HG03039 (cell line): Measurements from ENCODE around the gene C1orf167.
A peak's percentile ranks its signal among the peaks of the same experiment; 100 is the strongest.
"Not testable (repeated sequence)": the region's sequence is repeated elsewhere in the genome, so short reads cannot be mapped to it uniquely, and the experiment has no call there.

Experiments used
- ATAC-seq: cut with Tn5 transposase; IDR thresholded peaks from one replicate; pipeline ENCODE4 v1.9.1; 2021; ENCODE audit warnings: mild to moderate bottlenecking, moderate library complexity; ENCODE audit not compliant: unreplicated experiment

Gene C1orf167

DNA sequence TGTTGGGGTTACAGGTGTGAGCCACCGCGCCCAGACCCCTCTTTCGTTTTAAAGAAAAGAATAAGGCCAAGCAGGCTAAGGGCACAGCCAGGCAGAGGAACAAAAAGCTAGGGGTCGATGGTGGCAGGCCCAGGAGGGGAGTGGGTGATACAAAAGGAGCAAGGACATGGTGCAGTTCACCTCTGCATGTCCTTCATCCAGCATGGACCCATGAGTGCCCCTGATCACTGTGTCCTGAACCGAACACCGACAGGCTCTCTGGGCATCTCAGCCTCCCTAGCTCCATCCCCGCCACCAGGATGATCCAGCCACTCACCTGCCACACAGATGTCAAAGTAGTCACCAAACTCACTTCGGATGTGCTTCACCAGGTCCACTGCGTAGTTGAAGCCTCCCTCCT lies 37.9 kb downstream of the C1orf167 start:
- ATAC-seq = no peak

DNA sequence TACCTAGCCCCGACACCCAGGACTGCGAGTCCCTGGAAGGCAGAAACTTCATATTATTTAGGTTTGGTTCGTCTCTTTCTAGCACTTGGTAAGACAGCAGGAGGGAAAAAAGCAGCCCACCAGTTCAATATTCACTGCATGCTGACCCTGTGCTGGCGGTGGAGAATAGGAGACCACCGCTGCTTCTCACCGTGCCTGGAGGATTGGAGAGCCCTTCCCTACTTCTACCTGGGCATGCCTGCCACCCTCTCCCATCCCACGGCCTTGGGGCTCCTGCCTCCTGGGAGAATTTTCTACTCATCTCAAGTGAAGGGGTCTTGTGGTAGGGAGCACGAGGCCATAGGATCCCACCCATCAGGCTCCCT lies 38.4 kb downstream of the C1orf167 start:
- no peak for ATAC-seq

DNA sequence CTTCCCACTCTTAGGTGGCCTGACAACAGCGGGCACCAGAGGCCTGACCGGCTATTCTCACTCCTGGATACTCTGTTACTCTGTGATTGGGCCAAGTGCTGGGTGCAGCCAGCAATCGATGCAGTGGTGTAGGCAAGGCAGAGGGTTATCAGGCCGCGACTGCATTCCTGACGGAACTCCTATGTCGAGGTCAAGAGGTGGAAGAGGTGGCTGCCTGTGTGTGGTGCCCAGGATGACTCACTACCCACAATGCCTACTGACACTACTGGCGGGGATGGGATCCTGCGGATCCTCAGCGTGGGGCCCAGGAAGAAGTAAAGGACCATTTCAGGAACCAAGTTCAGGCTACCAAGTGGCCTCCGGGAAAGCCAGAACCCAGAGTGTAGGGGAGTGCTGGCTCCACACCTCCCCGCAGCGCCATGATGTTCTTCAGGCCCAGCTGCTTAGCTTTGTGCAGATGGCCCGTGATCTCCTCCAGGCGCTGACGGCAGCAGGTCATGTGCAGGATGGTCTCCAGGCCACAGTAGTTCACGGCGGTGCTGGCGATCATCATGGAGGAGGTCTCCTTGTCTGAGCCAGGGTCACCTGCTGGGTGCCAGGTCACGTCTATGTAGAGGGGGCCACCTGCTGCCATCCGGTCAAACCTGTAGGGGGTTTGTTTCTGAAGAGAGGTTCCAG lies 38.9 kb downstream of the C1orf167 start:
- no peak for ATAC-seq

DNA sequence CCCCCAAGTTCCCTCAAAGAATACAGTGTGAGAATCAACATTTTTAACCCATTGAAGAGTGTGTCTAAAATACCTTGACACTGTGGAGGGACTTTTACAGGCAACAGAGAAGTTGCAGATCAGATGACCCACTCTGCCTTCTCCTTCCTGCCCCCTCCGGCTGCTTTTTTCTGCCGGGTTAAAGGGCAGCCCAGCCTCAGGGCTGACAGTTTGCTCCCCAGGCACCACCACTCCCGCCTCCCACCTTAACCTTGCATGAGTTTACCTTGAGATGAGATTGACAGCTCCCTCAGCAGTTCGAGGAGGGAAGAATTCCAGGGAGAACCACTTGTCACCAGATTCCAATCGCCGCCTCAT lies 40.6 kb downstream of the C1orf167 start:
- no peak for ATAC-seq

DNA sequence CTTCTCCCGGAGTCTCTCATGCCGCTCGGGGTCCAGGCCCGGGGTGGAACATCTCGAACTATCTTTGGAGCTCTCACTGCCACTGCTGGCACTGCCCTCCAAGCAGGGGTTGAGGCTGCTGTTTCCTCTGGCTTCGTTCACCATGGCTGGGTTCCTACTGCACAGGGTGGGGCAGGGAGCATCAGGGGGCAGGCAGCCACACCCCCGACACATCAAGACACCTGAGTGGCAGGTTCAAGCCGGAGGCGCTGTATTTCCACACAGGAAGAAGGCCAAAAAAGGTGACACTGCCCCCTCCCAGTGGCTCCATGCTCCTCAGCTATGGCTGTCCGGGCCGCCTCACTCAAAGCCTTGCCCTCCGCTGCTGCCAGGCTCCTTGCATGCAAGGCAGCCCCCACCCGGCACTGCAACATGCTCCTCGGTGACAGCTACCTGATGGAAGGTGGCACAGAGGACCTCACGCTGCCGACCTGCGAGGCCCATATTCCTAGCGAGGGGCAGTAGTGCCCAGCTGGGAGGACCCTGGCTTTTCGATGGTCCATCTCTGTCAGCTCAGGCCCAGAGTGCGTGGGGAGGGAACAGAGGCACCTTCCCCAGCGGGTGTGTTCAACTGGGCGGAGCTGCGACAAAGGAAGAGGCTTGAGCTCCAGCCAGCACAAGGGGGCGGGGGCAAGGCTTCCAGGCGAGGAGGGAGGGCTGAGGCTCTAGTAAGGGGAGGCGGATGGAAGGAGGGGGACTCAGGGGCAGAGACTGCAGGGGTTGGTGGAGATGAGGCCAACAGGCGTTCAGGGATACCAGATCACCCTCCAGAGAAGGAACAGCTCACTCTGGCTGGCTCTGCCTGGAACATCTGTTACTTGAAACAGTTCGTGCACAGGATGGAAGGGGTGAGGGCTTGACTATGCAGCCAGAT lies 41.2 kb downstream of the C1orf167 start:
- no peak for ATAC-seq

DNA sequence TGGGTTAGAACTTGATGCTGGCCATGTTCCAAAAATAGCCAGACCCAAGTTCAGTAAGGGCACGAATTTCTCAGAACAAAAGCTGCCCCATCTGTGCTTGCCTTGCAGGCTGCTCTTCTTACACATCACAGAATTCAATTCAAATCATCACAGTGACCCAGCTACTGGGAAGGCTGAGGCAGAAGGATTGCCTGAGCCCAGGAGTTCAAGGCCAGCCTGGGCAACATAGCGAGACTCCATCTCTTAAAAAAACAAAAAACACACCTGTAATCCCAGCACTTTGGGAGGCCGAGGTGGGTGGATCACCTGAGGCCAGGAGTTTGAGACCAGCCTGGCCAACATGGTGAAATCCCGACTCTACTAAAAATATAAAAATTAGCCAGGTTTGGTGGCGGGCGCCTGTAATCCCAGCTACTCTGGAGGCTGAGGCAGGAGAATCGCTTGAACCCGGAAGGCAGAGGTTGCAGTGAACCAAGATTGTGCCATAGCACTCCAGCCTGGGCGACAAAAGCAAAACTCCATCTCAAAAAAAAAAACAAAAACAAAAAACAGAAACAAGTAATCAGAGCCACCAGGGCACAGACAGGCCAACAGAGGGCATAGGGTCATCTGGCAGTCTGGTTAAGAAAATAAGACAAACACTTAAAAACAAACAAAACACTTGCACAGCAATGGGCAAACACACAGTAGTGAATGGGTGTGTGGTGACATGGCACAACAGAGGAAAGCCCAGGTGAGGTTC lies 42.1 kb downstream of the C1orf167 start:
- not testable (repeated sequence) for ATAC-seq

DNA sequence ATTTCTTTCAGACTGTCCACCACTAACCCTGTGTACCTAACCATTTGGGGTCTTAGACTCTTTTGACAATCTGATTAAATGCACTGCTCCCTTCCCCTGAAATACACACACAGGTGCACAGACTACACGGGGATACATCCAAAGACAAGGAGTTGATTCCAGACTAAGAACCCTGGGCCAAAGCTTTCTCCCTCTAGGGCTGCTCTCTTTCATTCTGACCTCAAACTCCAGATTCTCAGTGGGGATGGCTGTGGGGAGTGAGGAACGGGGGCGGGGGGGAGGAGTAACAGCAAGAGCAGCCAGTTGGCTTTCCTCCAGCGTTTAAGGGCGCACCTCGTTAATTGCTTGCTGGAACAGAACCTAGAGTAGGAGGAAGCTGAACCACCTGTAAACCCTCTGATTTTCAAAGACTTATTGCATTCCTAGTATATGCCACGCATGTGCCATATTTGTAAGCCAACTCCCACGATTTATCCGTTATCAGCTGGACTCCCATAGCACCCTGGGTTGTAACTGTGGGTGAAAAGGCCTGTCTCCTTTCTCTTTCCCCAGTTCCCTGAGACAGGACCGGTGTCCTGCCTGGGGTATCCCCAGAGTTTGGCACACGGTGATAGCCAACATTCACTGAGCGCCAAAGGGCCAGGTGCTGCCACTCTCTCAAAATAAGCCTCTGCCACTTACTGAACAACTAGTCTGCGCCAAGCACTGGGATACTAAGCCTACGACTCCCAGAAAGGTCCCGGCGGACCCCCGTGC lies 42.9 kb downstream of the C1orf167 start:
- ATAC-seq = no peak

DNA sequence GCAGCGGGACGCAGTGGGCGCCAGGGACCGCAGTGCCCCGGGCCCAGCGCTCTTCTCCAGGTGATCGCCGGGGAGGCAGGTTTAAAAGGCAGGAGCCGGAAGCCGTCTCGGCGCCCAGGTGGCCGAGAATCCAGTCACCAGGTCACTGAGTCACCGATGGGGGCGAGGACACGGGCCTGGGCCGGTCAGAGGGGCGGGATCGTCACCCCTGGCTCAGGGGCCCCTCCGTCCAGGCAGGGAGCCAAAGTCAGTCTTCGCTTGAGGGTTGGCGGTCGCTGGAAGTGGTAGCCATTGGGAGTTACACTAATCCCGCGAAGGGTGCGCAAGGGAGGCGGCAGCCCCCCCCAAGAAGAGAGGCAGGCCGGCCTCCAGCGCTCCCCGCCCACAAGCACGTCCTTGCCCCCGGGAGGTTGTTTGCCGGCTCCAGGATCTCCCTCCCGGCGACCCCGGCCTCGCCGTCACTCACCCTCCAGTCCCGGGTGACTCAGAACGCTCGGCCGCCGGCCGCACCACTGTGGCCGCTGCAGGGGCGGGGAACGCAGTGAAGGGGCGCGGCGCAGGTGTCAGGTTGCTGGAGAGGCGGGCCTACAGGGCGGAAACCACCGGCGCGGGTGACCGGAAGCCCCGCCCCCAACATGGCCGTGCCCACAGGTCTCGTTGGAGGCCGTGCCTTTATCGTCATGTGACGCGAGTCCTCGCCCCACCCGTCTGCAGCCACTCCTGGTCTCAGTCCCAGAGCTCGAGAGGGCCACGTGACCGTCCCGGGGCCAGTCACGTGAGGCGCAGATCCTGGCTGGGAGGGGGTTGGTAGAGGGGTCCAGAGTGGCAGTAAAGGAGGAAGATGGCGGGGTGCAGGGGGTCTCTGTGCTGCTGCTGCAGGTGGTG lies 43.7 kb downstream of the C1orf167 start, which contains the start of the genes CLCN6 and MTHFR:
TSS of gene CLCN6 (plus strand) at position 770 of the 885 bp plus-strand sequence. CDS start at position 842, 72 bp downstream.
TSS of gene MTHFR (minus strand) at position 543 of the 885 bp plus-strand sequence. CDS start 2,848 bp downstream, outside the sequence.
- ATAC-seq = peak; percentile 85

DNA sequence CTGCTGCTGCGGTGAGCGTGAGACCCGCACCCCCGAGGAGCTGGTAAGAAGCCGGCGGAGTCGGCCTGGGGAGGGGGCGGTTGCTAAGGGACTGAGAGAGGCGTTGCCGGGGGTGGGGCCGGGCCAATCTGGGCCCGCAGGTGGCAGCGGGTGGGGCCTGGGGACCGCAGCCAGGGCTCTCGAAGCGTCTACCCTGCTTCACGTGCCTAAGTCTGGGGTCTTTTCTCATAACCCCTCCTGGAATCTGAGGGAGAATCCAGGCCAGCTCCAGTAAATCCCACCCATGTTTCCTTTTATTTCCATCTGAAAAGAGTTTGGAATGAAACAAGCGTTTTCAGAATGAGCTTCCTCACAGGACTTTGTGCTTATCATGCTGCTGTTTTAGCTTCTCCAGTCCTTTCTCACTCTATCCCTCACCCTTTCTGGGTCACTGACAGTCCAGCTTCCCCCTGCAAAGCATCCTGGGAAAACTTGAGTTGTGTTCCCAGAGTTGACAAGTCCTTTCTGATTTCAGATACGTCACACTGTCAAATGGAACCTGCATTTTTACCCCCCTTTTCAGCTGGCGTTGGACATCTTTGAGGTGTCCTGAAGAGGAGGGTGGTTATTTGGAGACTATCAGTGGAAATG lies 44.4 kb downstream of the C1orf167 start:
- peak; percentile 32 for ATAC-seq

DNA sequence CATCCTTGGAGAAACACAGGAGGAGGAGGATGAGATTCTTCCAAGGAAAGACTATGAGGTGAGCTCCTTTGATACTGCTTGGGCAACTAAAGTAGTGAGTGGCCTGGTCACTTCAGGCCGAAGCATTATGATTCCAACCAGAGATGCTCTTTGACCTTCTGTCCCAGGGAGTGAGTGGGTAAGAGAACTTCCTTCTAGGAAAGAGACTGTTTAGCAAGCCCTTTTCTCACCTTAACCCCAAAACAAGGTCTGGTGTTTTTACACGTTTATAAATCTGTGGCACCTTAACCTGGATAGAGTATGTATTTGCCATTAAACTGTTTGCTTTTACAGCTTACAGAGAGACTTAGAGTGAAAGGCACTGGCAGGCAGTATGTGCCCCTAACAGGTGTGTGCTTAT lies 45.1 kb downstream of the C1orf167 start:
- ATAC-seq = no peak

DNA sequence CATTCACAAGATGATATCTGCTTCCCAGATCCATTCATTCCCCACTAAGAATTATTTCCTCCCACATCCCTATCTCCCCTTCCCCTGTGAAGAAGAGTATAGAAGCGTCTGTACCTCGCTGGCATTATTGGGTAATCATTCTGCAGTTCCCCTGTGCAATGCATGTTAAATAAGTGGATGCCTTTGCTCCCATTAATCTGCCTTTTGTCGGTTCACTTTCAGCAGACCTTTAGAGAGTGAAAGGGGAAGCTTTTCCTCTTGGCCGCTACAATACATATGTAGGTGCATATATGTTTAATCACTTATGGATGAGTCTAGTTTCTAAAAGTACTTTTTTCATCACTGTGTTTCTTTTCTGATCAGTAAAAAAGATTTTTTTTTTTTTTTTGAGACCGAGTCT lies 51.0 kb downstream of the C1orf167 start:
- ATAC-seq = no peak

DNA sequence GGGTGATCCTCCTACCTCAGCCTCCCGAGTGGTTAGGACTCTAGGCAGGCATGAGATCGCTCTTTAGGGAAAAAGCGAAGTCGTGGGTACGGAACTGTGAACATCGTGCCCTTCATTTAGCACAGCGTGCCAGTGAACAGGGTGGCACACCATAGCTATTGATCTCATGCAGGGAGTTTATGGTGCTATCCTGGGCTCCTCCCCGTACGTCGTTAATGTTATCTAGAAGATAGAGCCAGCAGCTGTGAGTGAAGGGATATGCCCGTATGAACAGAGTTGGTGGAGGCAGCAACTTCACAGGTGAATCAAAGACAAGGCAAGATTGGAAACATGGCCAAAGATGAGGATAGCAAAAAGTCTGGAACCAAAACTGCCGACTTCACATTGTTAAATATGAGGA lies 55.2 kb downstream of the C1orf167 start:
- ATAC-seq = no peak

DNA sequence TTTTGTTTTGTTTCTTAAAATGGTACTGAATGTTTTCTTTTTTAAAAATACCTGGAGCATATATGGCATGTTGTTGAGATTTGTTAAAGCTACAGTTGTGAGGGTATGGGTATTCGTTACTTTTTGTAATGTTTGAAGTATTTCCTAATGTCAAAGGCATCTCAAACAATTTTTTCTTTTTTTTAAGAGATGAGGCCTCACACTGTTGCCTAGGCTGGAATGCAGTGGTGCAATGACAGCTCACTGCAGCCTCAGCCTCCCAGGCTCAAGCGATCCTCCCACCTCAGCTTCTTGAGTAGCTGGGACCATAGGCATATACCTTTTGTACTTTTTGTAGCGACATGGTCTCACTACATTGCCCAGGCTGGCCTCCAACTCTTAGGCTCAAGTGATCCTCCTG lies 60.1 kb downstream of the C1orf167 start:
- ATAC-seq = no peak

DNA sequence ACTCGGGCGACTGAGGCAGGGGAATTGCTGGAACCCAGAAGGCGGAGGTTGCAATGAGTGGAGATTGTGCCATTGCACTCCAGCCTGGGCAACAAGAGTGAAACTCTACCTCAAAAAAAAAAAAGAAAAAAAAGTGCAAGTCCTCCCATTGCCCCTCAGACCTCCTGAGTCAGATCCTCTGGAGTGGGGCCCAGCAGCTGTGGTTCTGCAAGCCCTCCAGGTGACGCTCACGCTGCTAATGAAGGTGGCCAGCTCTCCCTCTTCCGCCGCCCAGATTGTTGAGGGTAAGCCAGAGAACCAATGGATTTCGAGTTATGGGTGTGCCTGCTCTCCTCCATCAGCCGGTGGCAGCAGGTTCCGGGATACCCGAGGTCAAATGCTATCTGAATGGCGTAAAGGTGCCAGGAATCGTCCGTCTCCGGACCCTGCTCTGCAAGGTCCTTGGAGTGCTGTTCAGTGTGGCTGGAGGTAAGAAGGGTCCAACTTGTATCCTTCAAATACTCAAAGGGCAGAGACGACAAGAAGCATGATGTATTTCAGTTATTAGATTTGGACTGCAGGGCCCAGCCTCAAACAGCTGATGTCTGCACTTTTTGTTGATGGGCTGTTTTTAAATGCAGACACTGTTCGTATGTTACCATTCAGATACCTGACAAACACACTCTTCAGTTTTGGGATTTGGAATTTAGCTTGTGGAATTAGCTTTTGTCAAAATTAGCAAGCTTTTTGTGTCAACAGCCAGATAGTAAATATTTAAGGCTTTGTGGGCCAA lies 61.6 kb downstream of the C1orf167 start:
- ATAC-seq = no peak

DNA sequence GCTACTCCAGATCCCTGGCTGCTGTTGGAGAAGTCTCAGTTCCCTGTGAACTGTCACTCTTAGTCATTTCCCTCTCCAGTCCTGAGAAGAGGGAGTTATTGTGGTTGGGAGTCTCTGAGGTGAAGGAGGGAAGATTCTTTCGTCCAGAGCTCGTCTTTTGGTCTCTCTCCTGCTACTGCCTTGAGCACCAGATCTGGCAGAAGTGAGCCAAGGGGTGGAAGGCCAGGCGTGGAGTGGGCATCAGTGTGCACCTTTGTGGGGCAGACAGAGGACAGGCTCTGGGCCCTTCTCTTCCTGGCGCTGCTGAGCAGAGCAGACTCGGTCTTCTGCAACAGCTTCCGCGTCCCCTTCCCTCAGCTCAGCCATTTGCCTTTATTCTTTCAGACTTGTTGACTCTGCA lies 63.1 kb downstream of the C1orf167 start:
- ATAC-seq = no peak

DNA sequence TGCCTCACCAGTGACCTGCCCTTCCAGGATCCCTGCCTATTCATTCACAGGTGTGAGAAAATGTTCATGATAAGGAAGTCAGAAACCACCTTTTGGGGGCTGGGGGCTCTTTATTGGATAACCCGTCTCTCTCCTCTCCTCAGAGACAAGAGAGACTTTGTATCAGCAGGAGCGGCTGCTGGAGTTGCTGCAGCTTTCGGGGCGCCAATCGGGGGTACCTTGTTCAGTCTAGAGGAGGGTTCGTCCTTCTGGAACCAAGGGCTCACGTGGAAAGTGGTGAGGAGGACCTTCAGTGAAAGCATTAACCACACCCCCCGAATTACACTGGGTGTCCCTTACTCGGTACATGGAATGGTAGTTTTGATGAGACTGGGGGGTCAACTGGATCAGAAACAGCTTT lies 65.0 kb downstream of the C1orf167 start:
- ATAC-seq = no peak

DNA sequence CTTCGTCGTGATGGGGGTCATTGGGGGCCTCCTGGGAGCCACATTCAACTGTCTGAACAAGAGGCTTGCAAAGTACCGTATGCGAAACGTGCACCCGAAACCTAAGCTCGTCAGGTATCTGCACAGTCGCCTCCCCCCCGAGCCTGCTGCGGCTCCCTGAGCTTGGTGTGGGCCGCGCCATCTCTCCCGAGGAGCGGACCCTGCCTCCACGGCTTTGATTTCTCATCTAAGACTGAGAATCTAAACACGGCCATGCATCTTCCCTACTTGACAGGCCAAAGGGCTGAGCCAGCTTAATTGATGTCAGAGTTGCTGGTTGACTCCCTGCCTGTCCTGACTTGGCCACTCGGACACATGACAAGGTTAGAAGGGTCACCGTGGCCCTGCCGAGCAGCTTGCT lies 66.5 kb downstream of the C1orf167 start:
- ATAC-seq = no peak

DNA sequence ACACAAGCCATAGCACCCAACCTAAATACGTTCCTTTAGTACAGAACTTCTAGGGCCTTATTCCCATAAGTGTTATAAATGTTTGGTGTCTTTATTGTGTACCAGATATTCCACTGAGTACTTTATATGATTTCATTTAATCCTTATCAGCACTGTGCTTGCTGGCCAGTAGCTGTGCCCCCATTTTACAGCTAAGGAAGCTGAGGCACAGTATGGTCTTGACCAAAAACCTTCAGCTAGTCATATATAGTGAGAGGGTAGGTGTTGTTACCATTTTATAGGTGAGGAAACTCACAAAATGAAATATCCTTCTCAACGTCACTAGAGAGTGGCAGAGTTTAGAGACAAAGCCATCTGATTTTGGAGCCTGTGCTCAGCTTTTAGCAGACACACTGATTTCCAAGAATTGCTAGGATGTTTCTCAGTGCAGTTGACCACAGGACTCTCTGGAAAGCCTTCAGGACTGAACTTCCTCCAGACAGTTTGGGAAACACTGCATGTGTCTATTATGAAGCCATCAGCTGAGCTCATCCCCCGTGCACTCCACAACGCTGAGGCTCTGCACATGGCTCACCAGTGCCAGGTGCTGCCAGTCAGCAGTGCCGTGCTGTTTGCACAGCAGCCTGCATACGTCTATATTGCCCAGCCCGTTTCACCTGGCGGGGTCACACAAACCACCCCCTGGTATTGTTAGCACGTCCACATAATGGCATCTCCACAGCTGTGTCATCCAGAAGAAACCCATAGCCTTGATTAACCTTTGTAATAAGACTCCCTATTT lies 70.1 kb downstream of the C1orf167 start:
- no peak for ATAC-seq
